Pancreas (tissue), 10 donors: Measurements from ENCODE around the gene MACROD2. TPM values are rescaled to one million over a fixed set of nuclear protein-coding genes. Genes with fewer than 3 reads are reported as not detected.

Source experiments
- ATAC-seq, 4 donors: fragments of 200-7000 bp; cut with Tn5 transposase; one replicate each; pipeline versions ENCODE4 v1.8.0 to v1.9.1; 2020; ENCODE audit warnings: mild to moderate bottlenecking in 4 of 4, moderate library complexity in 4 of 4
- DNase-seq, 6 donors: peaks; one replicate each; pipeline ENCODE4 v3.0.0-alpha.2; 2020
- FAIRE-seq: peaks from 2 replicates; lab custom pipeline; 2012; peaks lifted over from hg19 to GRCh38; lab: Jason Lieb, UNC
- H3K27ac ChIP-seq, 4 donors: fragments of 200-600 bp; sonication (generic); 1 replicate in 3 of 4; 2 replicates in 1 of 4; pipeline versions ENCODE4 v1.5.0 to v1.8.0; 2020
- H3K27me3 ChIP-seq, 4 donors: fragments of 200-600 bp; one replicate each; pipeline ENCODE4 v1.8.0; 2021
- H3K36me3 ChIP-seq, 3 donors: fragments of 200-600 bp; sonication (generic) in 1 of 3; one replicate each; pipeline versions ENCODE4 v1.5.0 to v1.8.0; 2020 to 2021
- H3K4me1 ChIP-seq, 3 donors: fragments of 200-600 bp; one replicate each; pipeline ENCODE4 v1.8.0; 2021
- H3K4me3 ChIP-seq, 4 donors: fragments of 200-600 bp; sonication (generic) in 2 of 4; one replicate each; pipeline versions ENCODE4 v1.5.0 to v1.8.0; 2020 to 2021
- H3K9me3 ChIP-seq, 4 donors: fragments of 200-600 bp; one replicate each; pipeline ENCODE4 v1.8.0; 2021
- CTCF ChIP-seq, 4 donors: fragments of 200-600 bp; sonication (generic) in 3 of 4; IDR thresholded peaks; one replicate each; pipeline versions ENCODE4 v1.5.0 to v1.8.0; 2021; ENCODE audit warnings: antibody characterized with exemption in 4 of 4
- WGBS, 2 donors: extraction: QIAGEN DNeasy Blood & Tissue Kit; methylation state at CpG; one replicate each; pipeline ENCODE4 v1.1.7; 2013; 5-methylcytosine and 5-hydroxymethylcytosine counted together
- intact Hi-C, 3 donors: fragments of 100-400 bp; cut with DNase I; formaldehyde crosslinking; loops; one replicate each; pipeline versions ENCODE4 v1.11.1 to v1.14.2; 2022
- polyA plus RNA-seq, 2 donors: library from polyadenylated mRNA; stranded (reverse); fragments of 200-250 nt; gene quantifications; one replicate each; pipeline ENCODE4 v1.2.3, GENCODE V29; 2013
- total RNA-seq, 6 donors: library from RNA; stranded (reverse); fragmentation: NEBNext Ultra II Directional in 4 of 6; extraction: Animal tissue kit (Norgen Biotek cat#: 25700) in 4 of 6; gene quantifications; one replicate each; pipeline versions ENCODE4 v1.2.1 to v1.2.4, GENCODE V29; 2021 to 2023
- donor health status: healthy with polysubstance abuse.
- donor health status: DM: no; HTN: no; CAD: no; lungs with moderate emphysema.
- donor health status: DM: no; HTN: no; CAD: no.
- donor health status: control.
- donor health status: control.
- donor health status: Bipolar disorder and iron deficiency.
- donor health status: DM: yes; HTN: yes; CAD: no.
- donor health status: DM: no; HTN: no; CAD: no.
- donor health status: DM: no; HTN: no; CAD: no.
- donor health status: DM: yes; HTN: yes; CAD: no.

Gene MACROD2
- total and polyA plus RNA-seq, 8 donors = 1.7 to 4.9 (median 2.7) TPM

GRCh38 chr20:14815340-14815739 lies 820.0 kb downstream of the MACROD2 start:
- Histone ChIP-seq H3K4me1 (no peaks in the 10 kb centered on the region), H3K27ac (no peak overlapping the region), H3K9me3 (no peaks in the 10 kb centered on the region), H3K27me3 (no peaks in the 10 kb centered on the region), H3K4me3 (no peak overlapping the region), H3K36me3 (no peaks in the 10 kb centered on the region)
- intact Hi-C loops = no loop called here
- FAIRE-seq = no peak
- no peak for DNase-seq
- TF ChIP-seq CTCF (IDR thresholded peaks at IDR 0.05) = no peak
- no peak for ATAC-seq
- 92 to 93% methylated on average over 2 of the region's 2 CpGs for WGBS, 2 donors

- intact Hi-C loops = no loop called here
- no peak for DNase-seq
- Histone ChIP-seq H3K36me3 (no peaks in the 10 kb centered on the region), H3K4me3 (no peak overlapping the region), H3K27me3 (no peaks in the 10 kb centered on the region), H3K9me3 (no peaks in the 10 kb centered on the region), H3K4me1 (no peaks in the 10 kb centered on the region), H3K27ac (no peak overlapping the region)
- no peak for ATAC-seq
- 96 to 98% methylated on average over 1 of the region's 1 CpG for WGBS, 2 donors
- no peak for TF ChIP-seq CTCF (IDR thresholded peaks at IDR 0.05)
- no peak for FAIRE-seq
These were observed 821.2 kb downstream of the MACROD2 start for GRCh38 chr20:14816471-14816870.

DNA sequence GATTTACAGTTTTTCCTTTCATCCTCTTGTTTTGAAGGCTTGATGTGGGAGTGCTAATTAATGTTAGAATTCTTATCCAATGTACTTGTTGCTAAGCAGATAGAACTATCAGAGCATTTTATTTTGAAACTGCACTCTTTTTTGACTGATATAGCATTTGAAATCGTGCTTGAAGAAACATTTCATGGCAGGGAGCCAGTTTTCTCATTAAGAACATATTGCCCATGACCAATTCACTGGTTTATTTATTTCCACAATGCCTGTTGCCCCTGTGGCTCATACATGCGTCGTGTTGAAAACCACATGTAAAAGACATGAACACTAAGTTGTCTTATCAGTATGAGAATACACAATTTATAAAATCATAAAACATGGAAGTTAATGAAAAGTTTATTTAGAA lies 821.8 kb downstream of the MACROD2 start:
- intact Hi-C loops = no loop called here
- FAIRE-seq (no peak), DNase-seq (no peak), ATAC-seq (no peak)
- H3K9me3 ChIP-seq = no peaks in the 10 kb centered on the region
- no peak for TF ChIP-seq CTCF (IDR thresholded peaks at IDR 0.05)
- H3K4me1 ChIP-seq = no peaks in the 10 kb centered on the region
- no peaks in the 10 kb centered on the region for H3K27me3 ChIP-seq
- H3K27ac ChIP-seq = no peak overlapping the region
- H3K4me3 ChIP-seq = no peak overlapping the region
- H3K36me3 ChIP-seq = no peaks in the 10 kb centered on the region
- WGBS, 2 donors = 65 to 67% methylated on average over 3 of the region's 3 CpGs

DNA sequence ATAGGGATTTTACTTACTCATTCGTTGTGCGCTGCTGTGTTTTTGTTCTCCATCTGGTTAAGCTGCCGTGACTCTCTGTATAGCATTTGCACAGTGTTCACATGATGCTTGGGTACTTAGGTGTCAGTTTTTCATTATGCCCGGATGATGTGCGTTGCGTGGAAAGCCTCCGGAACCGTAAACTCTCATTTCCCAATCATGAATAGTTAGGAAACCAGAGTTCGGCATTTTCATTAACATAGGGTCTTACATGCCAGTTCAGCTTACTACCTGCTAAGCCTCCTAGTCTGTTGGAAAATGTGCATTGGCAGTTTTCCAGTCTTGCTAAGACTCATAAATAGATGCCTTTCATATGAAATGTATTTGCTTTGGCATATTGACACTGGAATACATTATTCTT lies 825.5 kb downstream of the MACROD2 start:
- no peak for DNase-seq
- H3K27me3 ChIP-seq = no peaks in the 10 kb centered on the region
- no peaks in the 10 kb centered on the region for H3K36me3 ChIP-seq
- H3K9me3 ChIP-seq = no peaks in the 10 kb centered on the region
- peaks cover 0 to 5% (median 0%) of the 10 kb centered on the region in 3 donors for H3K4me1 ChIP-seq
- no peak for FAIRE-seq
- WGBS, 2 donors = 83 to 88% methylated on average over 9 of the region's 9 CpGs
- ATAC-seq = peak in 1 of 4 donors; percentile 49
- H3K27ac ChIP-seq = no peak overlapping the region
- no peak overlapping the region for H3K4me3 ChIP-seq
- no peak for TF ChIP-seq CTCF (IDR thresholded peaks at IDR 0.05)
- intact Hi-C loops = no loop called here

DNA sequence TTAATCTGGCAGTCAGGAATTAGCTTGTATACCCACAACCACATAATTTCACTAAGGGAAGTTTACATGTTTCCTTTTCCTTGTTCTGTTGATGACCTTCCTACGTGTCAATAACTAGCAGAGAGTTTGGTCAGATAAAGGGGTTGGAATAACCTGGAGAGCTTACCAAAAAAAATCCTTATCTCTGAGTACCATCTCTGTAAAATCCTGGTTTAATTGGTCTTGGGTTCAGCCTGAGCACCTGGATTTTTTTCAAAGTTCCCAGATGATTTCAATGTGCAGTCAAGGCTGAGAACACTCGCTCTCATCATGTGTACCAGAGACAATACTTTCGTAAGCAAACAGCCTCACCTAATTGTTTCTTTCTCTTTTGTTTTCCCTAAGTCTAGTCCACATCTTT lies 825.9 kb downstream of the MACROD2 start:
- H3K9me3 ChIP-seq = no peaks in the 10 kb centered on the region
- ATAC-seq (no peak), DNase-seq (no peak), FAIRE-seq (no peak)
- H3K27me3 ChIP-seq = no peaks in the 10 kb centered on the region
- no peak overlapping the region for H3K27ac ChIP-seq
- peaks cover 0 to 9% (median 0%) of the 10 kb centered on the region in 3 donors for H3K4me1 ChIP-seq
- 67 to 69% methylated on average over 3 of the region's 3 CpGs for WGBS, 2 donors
- no peaks in the 10 kb centered on the region for H3K36me3 ChIP-seq
- no peak overlapping the region for H3K4me3 ChIP-seq
- TF ChIP-seq CTCF (IDR thresholded peaks at IDR 0.05) = no peak
- intact Hi-C loops = no loop called here
